HG03571 (cell line): Measurements from ENCODE around the gene OGFRL1.

Experiments used
- ATAC-seq: cut with Tn5 transposase; IDR thresholded peaks from one replicate; pipeline ENCODE4 v1.9.1; 2021; ENCODE audit not compliant: unreplicated experiment

Gene OGFRL1

GRCh38 chr6:71284785-71285184 is 3.8 kb upstream of the OGFRL1 start:
- no peak for ATAC-seq

- ATAC-seq, result no peak
Measured at GRCh38 chr6:71287038-71287437, 1.6 kb upstream of the OGFRL1 start.

GRCh38 chr6:71287926-71288227 is 734 bp upstream of the OGFRL1 start:
- no peak for ATAC-seq

GRCh38 chr6:71289039-71289801 is 609 bp downstream of the OGFRL1 start:
- peak; percentile 26 for ATAC-seq

GRCh38 chr6:71289802-71290175 is 1.2 kb downstream of the OGFRL1 start:
- ATAC-seq, result no peak

- ATAC-seq, result no peak
Measured at GRCh38 chr6:71290611-71291010, 2.0 kb downstream of the OGFRL1 start.

GRCh38 chr6:71292001-71292400 is 3.4 kb downstream of the OGFRL1 start:
- no peak for ATAC-seq

- no peak for ATAC-seq
Measured at GRCh38 chr6:71294121-71294523, 5.5 kb downstream of the OGFRL1 start.

GRCh38 chr6:71298459-71298858 is 9.8 kb downstream of the OGFRL1 start:
- no peak for ATAC-seq

- no peak for ATAC-seq
Measured at GRCh38 chr6:71299541-71300470, 11.2 kb downstream of the OGFRL1 start.

- no peak for ATAC-seq
Measured at GRCh38 chr6:71300561-71301168, 12.1 kb downstream of the OGFRL1 start.

GRCh38 chr6:71301546-71301945 is 12.9 kb downstream of the OGFRL1 start:
- ATAC-seq, result no peak

GRCh38 chr6:71309656-71310055 is 21.0 kb downstream of the OGFRL1 start:
- ATAC-seq, result no peak

GRCh38 chr6:71310261-71310660 is 21.6 kb downstream of the OGFRL1 start:
- ATAC-seq, result no peak

GRCh38 chr6:71312089-71312488 is 23.5 kb downstream of the OGFRL1 start:
- ATAC-seq, result no peak

GRCh38 chr6:71317441-71317840 is 28.8 kb downstream of the OGFRL1 start:
- no peak for ATAC-seq

GRCh38 chr6:71320041-71320440 is 31.4 kb downstream of the OGFRL1 start:
- no peak for ATAC-seq

- no peak for ATAC-seq
Measured at GRCh38 chr6:71321314-71321713, 32.7 kb downstream of the OGFRL1 start.

- ATAC-seq, result no peak
Measured at GRCh38 chr6:71324194-71324785, 35.7 kb downstream of the OGFRL1 start.

GRCh38 chr6:71326611-71327010 is 38.0 kb downstream of the OGFRL1 start:
- no peak for ATAC-seq

- no peak for ATAC-seq
Measured at GRCh38 chr6:71330501-71330900, 41.9 kb downstream of the OGFRL1 start.

GRCh38 chr6:71332012-71332411 is 43.4 kb downstream of the OGFRL1 start:
- ATAC-seq, result no peak
